Superior temporal gyrus (tissue), 1 donor: ENCODE results near the gene PLP2.

ENCODE experiments used
- DNase-seq: peaks from one replicate; pipeline ENCODE4 v3.0.0-alpha.2; 2016; ENCODE audit errors: extremely low spot score

Gene PLP2

GRCh38 chrX:49186125-49187027, 14.7 kb downstream of the PLP2 start, which contains the start of gene PRICKLE3:
Gene PRICKLE3, minus strand, starts transcription at chrX:49186373. Its CDS starts 76 bp downstream, at chrX:49186297.
- no peak for DNase-seq

- DNase-seq = no peak
These were observed 15.3 kb downstream of the PLP2 start for GRCh38 chrX:49187028-49187394.

GRCh38 chrX:49187526-49187925, 15.8 kb downstream of the PLP2 start:
- DNase-seq = no peak

- no peak for DNase-seq
These were observed 16.9 kb downstream of the PLP2 start for GRCh38 chrX:49188468-49189076.

- DNase-seq = no peak
These were observed 17.9 kb downstream of the PLP2 start for GRCh38 chrX:49189606-49190005.

- peak; percentile 98 for DNase-seq
These were observed 19.3 kb downstream of the PLP2 start for GRCh38 chrX:49190821-49191573.

- DNase-seq = no peak
These were observed 19.9 kb downstream of the PLP2 start for GRCh38 chrX:49191574-49192011.

GRCh38 chrX:49192722-49193328, 21.1 kb downstream of the PLP2 start:
- DNase-seq = peak; percentile 44

- DNase-seq = no peak
These were observed 21.9 kb downstream of the PLP2 start for GRCh38 chrX:49193542-49193964.

- DNase-seq = no peak
These were observed 25.9 kb downstream of the PLP2 start for GRCh38 chrX:49197543-49198087.

GRCh38 chrX:49198540-49199314, 27.0 kb downstream of the PLP2 start:
- DNase-seq = no peak

- no peak for DNase-seq
These were observed 27.6 kb downstream of the PLP2 start for GRCh38 chrX:49199315-49199595.

- peak; percentile 78 for DNase-seq
These were observed 28.4 kb downstream of the PLP2 start, which contains the start of gene SYP for GRCh38 chrX:49199906-49200771. Gene SYP, minus strand, starts transcription at chrX:49200193. Its CDS starts 7 bp downstream, at chrX:49200186.

GRCh38 chrX:49202022-49202421, 30.3 kb downstream of the PLP2 start:
- DNase-seq = no peak

GRCh38 chrX:49203536-49203935, 31.8 kb downstream of the PLP2 start:
- DNase-seq = no peak

- DNase-seq = no peak
These were observed 32.3 kb downstream of the PLP2 start for GRCh38 chrX:49204017-49204416.

- DNase-seq = no peak
These were observed 33.0 kb downstream of the PLP2 start for GRCh38 chrX:49204709-49205108.

- DNase-seq = no peak
These were observed 33.7 kb downstream of the PLP2 start for GRCh38 chrX:49205443-49205842.

- DNase-seq = no peak
These were observed 34.8 kb downstream of the PLP2 start for GRCh38 chrX:49206543-49206942.

GRCh38 chrX:49208399-49208798, 36.7 kb downstream of the PLP2 start:
- no peak for DNase-seq
